ENCODE data around the gene SLC1A7. TPM values are rescaled to one million over a fixed set of nuclear protein-coding genes. Genes with fewer than 3 reads are reported as not detected.

SLC1A7 gene
- total and polyA plus RNA-seq, 2 of the 13 experiments (the other 11 are each of a cell fraction or from before 2014, with no cell fraction given): 0.04 to 2.0 TPM

GRCh38 chr1:53107570-53108322 is 34.7 kb downstream of the SLC1A7 start (continued):
- no peak for TF ChIP-seq ZNF720 (CRISPR knock-in tag; IDR thresholded peaks at IDR 0.05)
- peak; percentile 76; the same call in 1 of the 2 replicates for TF ChIP-seq REPIN1 (CRISPR knock-in tag; IDR thresholded peaks at IDR 0.05; ENCODE audit: borderline replicate concordance, low read depth)
- no peak for TF ChIP-seq SOX6 (IDR thresholded peaks at IDR 0.05)
- peak; percentile 92 for TF ChIP-seq SOX6 (CRISPR knock-in tag; IDR thresholded peaks at IDR 0.05)
- no peak for TF ChIP-seq ZBTB49 (CRISPR knock-in tag; IDR thresholded peaks at IDR 0.05; ENCODE audit: borderline replicate concordance)
- TF ChIP-seq KDM4B (CRISPR knock-in tag; IDR thresholded peaks at IDR 0.05): peak; percentile 58; the same call in 1 of the 2 replicates
- TF ChIP-seq KIAA2018 (CRISPR knock-in tag; IDR thresholded peaks at IDR 0.05; ENCODE audit: borderline replicate concordance): no peak
- TF ChIP-seq ZNF530 (CRISPR knock-in tag; IDR thresholded peaks at IDR 0.05; ENCODE audit: low read depth): no peak
- peak; percentile 41; the same call in 1 of the 2 replicates for TF ChIP-seq ZNF749 (CRISPR knock-in tag; IDR thresholded peaks at IDR 0.05; ENCODE audit: borderline replicate concordance)
- peak; percentile 73 for TF ChIP-seq FOXP1 (IDR thresholded peaks at IDR 0.05)
- TF ChIP-seq FOXP1 (CRISPR knock-in tag; IDR thresholded peaks at IDR 0.05): peak; percentile 98
- no peak for TF ChIP-seq SNAPC4 (CRISPR knock-in tag; IDR thresholded peaks at IDR 0.05)
- TF ChIP-seq MED8 (CRISPR knock-in tag; IDR thresholded peaks at IDR 0.05; ENCODE audit: insufficient replicate concordance): no peak
- TF ChIP-seq KDM6A (CRISPR knock-in tag; IDR thresholded peaks at IDR 0.05; ENCODE audit: low read depth): peak; percentile 68

Data from HepG2 (cell line).